Non-pigmented ciliary epithelial cell (primary cell): ENCODE measurements around the gene CX3CR1.

Experiments
- DNase-seq: peaks from one replicate; pipeline ENCODE4 v3.0.0-alpha.2; 2010; ENCODE audit warnings: low read depth

Gene CX3CR1

DNA sequence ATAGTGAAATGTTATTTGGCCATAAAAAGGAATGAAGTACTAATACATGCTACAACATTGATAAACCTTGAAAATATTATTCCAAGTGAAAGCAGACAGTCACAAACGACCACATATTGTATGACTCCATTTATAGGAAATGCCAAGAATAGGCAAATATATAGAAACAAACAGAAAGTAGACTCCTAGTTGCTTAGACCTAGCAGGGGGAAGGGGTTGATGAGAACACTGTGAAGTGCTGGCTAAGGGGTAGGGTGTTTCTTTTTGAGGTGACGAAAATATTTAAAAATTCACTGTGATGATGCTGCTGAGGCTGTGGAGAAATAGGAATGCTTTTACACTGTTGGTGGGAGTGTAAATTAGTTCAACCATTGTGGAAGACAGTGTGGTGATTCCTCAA is 56.9 kb downstream of the CX3CR1 start:
- no peak for DNase-seq

DNA sequence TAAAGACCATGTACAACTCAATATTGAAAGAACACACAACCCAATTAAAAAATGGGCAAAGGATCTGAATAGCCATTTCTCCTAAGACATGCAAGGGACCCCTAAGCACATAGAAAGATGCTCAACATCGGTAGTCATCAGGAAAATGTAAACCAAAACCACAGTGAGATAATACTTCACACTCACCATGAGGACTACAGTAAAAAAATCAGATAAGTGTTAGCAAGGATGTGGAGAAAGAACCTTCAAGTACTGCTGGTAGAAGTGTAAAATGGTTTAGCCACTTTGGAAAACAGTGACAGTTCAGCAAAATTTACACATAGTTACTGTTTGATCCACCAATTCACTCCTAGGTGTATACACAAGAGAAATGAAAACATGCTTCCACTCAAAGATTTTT is 57.4 kb downstream of the CX3CR1 start:
- DNase-seq = no peak

GRCh38 chr3:39221141-39221530 is 58.7 kb downstream of the CX3CR1 start:
- no peak for DNase-seq

DNA sequence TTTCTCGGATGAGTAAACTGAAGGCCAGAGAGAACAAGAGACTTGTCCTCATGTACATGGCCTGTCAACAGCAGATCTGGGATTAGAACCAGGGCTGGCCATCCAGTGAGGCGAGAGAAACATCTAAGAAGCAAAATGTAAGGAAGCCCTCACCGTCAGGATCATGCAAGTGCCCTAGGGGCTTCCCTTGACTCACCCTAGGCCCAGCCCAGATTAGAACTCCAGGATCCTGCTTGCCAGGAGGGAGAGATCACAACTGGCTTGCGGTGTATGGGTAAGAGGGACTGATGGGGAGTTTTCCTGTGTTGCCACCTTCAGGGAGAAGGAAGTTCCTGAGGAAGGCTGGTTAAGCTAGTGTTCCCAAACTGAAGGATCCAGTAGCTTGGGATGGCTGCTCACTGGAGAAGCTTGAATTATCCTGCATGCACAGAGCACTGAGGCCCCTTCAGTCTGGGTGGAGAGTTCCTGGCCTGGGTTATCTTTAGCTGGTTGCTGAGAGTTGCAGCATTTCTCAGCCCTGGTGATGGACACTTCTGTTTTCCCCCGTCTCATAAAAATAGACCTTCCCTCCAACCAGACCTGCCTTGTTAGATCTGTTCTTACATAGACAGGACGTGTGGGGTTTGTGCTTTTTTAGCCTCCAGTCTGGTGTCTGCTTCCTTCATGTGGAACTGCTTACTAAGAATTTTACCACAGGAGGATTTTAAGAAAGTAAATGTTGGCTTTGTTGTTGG is 59.3 kb downstream of the CX3CR1 start:
- no peak for DNase-seq

- DNase-seq = no peak
These were observed 60.1 kb downstream of the CX3CR1 start for GRCh38 chr3:39219702-39220101.

DNA sequence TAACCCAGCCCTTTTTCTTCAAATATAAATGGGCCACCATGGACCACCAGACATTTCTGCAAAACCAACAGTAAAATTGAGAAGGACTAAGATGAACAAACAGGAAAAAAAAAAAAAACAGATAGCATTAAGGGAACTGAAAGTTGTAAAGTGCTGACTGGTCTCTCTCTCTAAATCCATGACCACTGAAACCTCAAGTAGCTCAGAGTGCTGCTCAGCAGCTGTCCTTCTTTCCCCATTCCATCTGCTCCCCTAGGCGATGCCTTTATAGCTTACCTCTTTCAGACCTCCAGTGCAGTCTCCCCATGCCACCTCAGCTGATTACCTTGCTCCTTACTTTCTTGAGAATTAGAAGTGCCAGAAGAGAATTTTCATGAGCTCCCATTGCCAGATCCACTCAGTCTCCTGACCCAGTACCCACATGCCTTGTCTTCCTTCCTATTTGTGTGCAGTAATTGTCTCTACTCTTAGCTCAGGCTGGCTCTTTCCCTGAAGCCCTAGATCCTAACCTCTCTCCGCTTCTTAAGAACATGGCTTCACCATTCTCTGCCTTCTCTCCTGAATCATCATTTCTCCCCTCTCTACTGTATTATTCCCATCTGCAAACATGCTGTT is 63.6 kb downstream of the CX3CR1 start:
- DNase-seq = no peak

GRCh38 chr3:39213613-39214012 is 66.2 kb downstream of the CX3CR1 start:
- no peak for DNase-seq
